Esophagus (tissue), 2 donors: ENCODE data around the gene RASA4. TPM values are rescaled to one million over a fixed set of nuclear protein-coding genes. Genes with fewer than 3 reads are reported as not detected.
"Not testable (repeated sequence)": the region's sequence is repeated elsewhere in the genome, so short reads cannot be mapped to it uniquely, and the experiment has no call there.

ENCODE experiments used
- H3K27ac ChIP-seq, 2 donors: one replicate each; pipeline ENCODE4 v1.5.1; 2013; ENCODE audit warnings: low read depth in 2 of 2, mild to moderate bottlenecking in 2 of 2, inconsistent platforms in 1 of 2, low read length in 1 of 2, moderate library complexity in 1 of 2
- H3K27me3 ChIP-seq, 2 donors: one replicate each; pipeline ENCODE4 v1.6.1; 2013; ENCODE audit warnings: low read length in 2 of 2, control low read depth in 1 of 2, mild to moderate bottlenecking in 1 of 2; ENCODE audit not compliant: insufficient read depth in 2 of 2, control insufficient read depth in 1 of 2
- H3K36me3 ChIP-seq, 2 donors: one replicate each; pipeline ENCODE4 v1.6.1; 2013; ENCODE audit warnings: low read length in 1 of 2; ENCODE audit not compliant: control insufficient read depth in 2 of 2, insufficient read depth in 2 of 2
- H3K4me1 ChIP-seq, 2 donors: one replicate each; pipeline ENCODE4 v1.6.1; 2013; ENCODE audit warnings: low read length in 1 of 2; ENCODE audit not compliant: control insufficient read depth in 2 of 2, insufficient read depth in 2 of 2
- H3K4me3 ChIP-seq, 2 donors: one replicate each; pipeline ENCODE4 v1.5.1; 2013; ENCODE audit warnings: low read length in 2 of 2, mild to moderate bottlenecking in 2 of 2, low read depth in 1 of 2, moderate library complexity in 1 of 2
- H3K9me3 ChIP-seq, 2 donors: one replicate each; pipeline ENCODE4 v1.6.1; 2013; ENCODE audit warnings: mild to moderate bottlenecking in 2 of 2, low read depth in 1 of 2, low read length in 1 of 2, moderate library complexity in 1 of 2; ENCODE audit not compliant: control insufficient read depth in 2 of 2, insufficient read depth in 1 of 2
- WGBS, 2 donors: extraction: QIAGEN DNeasy Blood & Tissue Kit; methylation state at CpG; one replicate each; pipeline ENCODE4 v1.1.7; 2013; 5-methylcytosine and 5-hydroxymethylcytosine counted together
- polyA plus RNA-seq, 2 donors: library from polyadenylated mRNA; stranded (reverse); fragments of 200-250 nt; gene quantifications; one replicate each; pipeline ENCODE4 v1.2.3, GENCODE V29; 2013
- donor health status: healthy with polysubstance abuse.
- donor health status: Bipolar disorder and iron deficiency.

The RASA4 gene
- polyA plus RNA-seq, 2 donors, result 13.0 to 14.3 TPM

DNA sequence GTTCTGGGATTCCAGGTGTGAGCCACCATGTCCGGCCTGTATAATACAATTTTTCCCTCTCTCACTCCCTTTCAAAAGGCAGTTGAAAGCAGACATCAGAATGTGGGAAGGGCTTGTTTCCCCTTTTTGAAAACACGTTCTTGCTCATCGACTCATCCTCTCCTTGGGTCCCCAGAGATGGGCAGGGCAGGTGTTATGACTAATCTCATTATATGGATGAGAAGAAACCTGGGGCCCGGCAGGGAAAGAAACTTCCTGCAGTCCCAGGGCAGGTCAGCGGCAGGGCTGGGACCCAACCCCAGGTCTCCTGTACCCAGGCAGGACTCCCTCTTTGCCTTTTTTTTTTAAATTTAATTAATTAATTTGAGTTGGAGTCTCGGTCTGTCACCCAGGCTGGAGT lies 70.2 kb downstream of the RASA4 start:
- H3K4me1 ChIP-seq, H3K4me3 ChIP-seq, H3K27me3 ChIP-seq, H3K9me3 ChIP-seq, H3K36me3 ChIP-seq, H3K27ac ChIP-seq: not testable (repeated sequence)
- WGBS, 2 donors, result 83 to 91% methylated on average over 1 of the region's 6 CpGs

DNA sequence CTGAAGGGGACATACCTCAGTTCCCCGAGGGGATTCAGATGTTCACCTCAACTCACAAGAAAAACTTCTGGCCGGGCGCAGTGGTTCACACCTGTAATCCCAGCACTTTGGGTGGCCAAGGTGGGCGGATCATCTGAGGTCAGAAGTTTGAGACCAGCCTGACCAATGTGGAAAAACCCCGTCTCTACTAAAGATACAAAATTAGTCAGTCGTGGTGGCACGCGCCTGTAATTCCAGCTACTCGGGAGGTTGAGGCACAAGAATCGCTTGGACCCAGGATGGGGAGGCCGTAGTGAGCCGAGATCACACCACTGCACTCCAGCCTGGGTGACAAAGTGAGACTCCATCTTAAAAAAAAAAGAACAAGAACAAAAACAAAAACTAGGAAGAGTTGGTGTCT lies 71.3 kb downstream of the RASA4 start:
- H3K27ac ChIP-seq, H3K4me1 ChIP-seq, H3K4me3 ChIP-seq, H3K9me3 ChIP-seq, H3K27me3 ChIP-seq, H3K36me3 ChIP-seq: not testable (repeated sequence)
- WGBS, 2 donors, result 92 to 96% methylated on average over 7 to 8 of the region's 12 CpGs

DNA sequence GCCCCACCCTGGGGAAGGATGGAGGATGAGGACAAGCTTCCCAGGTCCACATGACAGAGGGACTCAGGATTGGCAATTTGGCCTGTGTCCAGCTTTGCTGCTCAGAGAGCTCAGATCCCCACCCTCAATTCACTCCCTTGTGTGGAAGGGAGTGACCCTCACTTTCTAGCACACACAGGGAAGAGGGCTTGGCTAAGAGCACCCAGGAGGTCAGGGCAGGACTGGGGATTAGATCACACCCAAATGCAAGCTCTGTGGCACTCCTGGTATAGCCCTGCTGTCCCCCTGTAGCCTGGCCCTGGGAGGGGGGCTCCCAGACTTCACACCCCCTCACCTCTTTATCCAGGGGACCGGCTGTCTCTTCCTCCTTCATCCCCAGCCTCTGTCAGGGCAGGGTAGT lies 72.2 kb downstream of the RASA4 start:
- not testable (repeated sequence) for H3K36me3 ChIP-seq, H3K4me1 ChIP-seq, H3K27ac ChIP-seq, H3K27me3 ChIP-seq, H3K9me3 ChIP-seq, H3K4me3 ChIP-seq
- WGBS, 2 donors, result no CpG with 5 or more reads among the region's 1 CpG

GRCh38 chr7:102543596-102543995 lies 73.0 kb downstream of the RASA4 start, which contains the start of gene UPK3BL2:
Gene UPK3BL2, minus strand, starts transcription at chr7:102543696. Its CDS starts 60 bp downstream, at chr7:102543636.
- WGBS, 2 donors, result no CpG with 5 or more reads among the region's 8 CpGs
- not testable (repeated sequence) for H3K27me3 ChIP-seq, H3K4me1 ChIP-seq, H3K9me3 ChIP-seq, H3K36me3 ChIP-seq, H3K27ac ChIP-seq, H3K4me3 ChIP-seq

GRCh38 chr7:102542771-102543170 lies 73.8 kb downstream of the RASA4 start:
- H3K4me3 ChIP-seq, H3K27ac ChIP-seq, H3K36me3 ChIP-seq, H3K4me1 ChIP-seq, H3K27me3 ChIP-seq, H3K9me3 ChIP-seq: not testable (repeated sequence)
- WGBS, 2 donors, result 89 to 97% methylated on average over 7 of the region's 11 CpGs

DNA sequence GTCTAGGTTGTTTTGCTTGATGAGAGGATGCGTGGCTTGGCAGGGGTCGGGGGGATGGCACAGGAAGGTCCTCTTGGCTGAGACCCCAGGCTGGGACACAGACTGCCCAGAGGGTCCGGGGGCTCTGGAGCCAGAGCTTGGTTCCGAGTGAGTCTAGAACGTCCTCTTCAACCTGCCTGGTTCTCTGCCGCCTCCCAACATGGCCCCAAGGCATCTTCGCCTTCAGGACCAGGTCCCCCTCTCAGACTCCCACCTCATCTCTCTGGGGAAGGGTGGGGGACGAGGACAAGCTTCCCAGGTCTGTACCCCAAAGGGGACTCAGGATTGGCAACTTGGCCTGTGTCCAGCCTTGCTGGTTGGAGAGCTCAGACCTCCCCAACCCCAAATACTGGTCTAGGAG lies 74.5 kb downstream of the RASA4 start:
- 94 to 98% methylated on average over 3 to 4 of the region's 8 CpGs for WGBS, 2 donors
- not testable (repeated sequence) for H3K4me1 ChIP-seq, H3K27me3 ChIP-seq, H3K4me3 ChIP-seq, H3K9me3 ChIP-seq, H3K27ac ChIP-seq, H3K36me3 ChIP-seq

DNA sequence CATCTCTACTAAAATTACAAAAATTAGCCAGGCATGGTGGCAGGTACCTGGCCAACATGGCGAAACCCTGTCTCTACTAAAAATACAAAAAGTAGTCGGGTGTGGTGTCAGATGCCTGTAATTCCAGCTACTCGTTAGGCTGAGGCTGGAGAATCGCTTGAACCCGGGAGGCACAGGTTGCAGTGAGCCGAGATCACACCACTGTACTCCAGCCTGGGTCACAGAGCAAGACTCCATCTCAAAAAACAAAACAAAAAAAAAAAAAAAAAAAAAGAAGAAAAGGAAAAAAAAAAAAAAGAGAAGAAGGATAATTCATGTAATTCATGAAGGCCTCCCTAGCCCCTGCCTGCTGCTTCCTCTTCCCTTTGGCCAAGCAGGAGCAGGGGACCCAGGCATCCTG lies 76.0 kb downstream of the RASA4 start:
- 92 to 93% methylated on average over 4 of the region's 6 CpGs for WGBS, 2 donors
- H3K9me3 ChIP-seq, H3K36me3 ChIP-seq, H3K4me1 ChIP-seq, H3K27ac ChIP-seq, H3K4me3 ChIP-seq, H3K27me3 ChIP-seq: not testable (repeated sequence)

GRCh38 chr7:102535062-102535615 lies 81.4 kb downstream of the RASA4 start:
- H3K9me3 ChIP-seq, H3K36me3 ChIP-seq, H3K27me3 ChIP-seq, H3K4me3 ChIP-seq, H3K27ac ChIP-seq, H3K4me1 ChIP-seq: not testable (repeated sequence)
- WGBS, 2 donors, result 58 to 100% methylated on average over 2 to 4 of the region's 8 CpGs

DNA sequence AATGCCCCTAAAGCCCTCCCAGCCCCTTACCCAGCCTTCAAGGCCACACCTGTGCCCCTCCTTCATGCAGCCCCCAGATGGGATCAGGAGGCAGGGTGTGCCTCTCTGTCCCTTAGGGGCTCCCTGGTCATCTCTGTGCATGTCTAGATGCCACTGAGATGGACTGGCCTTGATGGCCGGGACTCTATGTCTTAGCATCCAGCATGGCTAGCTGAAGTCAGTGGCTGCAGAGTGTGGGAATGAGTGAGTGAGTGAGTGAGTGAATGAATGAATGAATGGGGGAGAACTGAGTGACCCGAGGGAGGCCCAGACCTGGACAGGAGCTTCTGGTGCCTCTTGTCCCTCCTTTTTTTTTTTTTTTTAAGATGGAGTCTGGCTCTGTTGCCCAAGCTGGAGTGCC lies 84.4 kb downstream of the RASA4 start:
- H3K27me3 ChIP-seq, H3K27ac ChIP-seq, H3K9me3 ChIP-seq, H3K4me3 ChIP-seq, H3K36me3 ChIP-seq, H3K4me1 ChIP-seq: not testable (repeated sequence)
- 87 to 94% methylated on average over 2 of the region's 2 CpGs for WGBS, 2 donors

- WGBS, 2 donors, result no CpG with 5 or more reads among the region's 7 CpGs
- not testable (repeated sequence) for H3K27ac ChIP-seq, H3K27me3 ChIP-seq, H3K9me3 ChIP-seq, H3K4me3 ChIP-seq, H3K4me1 ChIP-seq, H3K36me3 ChIP-seq
These were observed 85.0 kb downstream of the RASA4 start for GRCh38 chr7:102531583-102531982.
